T-helper 2 cell (primary cell): Measurements from ENCODE around the gene GPRC5A.
A peak's percentile ranks its signal among the peaks of the same experiment; 100 is the strongest.

Experiments used
- DNase-seq, 5 experiments: peaks; one replicate each; pipeline versions ENCODE4 v3.0.0 to v3.0.0-alpha.2; 2012 to 2022

Gene GPRC5A

DNA sequence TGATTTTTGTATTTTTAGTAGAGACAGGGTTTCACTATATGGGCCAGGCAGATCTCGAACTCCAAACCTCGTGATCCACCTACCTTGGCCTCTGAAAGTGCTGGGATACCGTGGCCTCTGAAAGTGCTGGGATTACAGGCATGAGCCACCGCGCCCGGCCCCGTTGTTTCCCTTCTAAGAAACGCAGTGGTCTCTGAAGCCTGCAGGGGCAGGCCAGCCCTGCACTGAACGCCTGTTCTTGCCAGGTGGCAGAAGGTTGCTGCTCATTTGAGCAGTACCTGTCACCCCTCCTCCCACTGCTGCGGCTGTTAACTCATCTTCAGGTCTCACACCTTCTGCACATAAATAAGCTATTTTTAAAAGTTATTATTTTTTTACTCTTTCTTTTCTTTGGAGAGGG, 24.3 kb downstream of the GPRC5A start:
- DNase-seq, result no peak

- peak; percentile 51 to 82 (median 68) for DNase-seq
Measured at GRCh38 chr12:12916135-12916944, 25.0 kb downstream of the GPRC5A start.

DNA sequence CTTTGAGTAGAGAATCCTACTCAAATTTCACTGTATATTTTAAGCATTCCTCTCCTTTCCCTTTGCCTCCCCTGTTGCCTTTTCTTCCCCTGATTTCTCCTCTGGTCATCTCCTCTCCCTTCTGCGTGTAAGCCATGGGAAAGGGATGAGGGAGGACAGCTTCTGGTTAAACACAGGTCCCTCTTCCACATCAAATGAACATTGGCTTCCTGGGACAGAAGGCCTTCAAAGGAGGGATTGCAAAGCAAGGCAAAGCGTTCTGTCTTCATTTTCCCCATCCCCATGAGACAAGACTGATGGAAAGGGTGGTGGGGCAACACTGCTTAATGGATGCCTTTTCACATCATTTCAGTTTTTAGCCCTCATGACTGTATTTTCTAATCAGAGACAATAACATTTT, 26.2 kb downstream of the GPRC5A start:
- DNase-seq, result no peak

- DNase-seq, result no peak
Measured at GRCh38 chr12:12918781-12919389, 27.5 kb downstream of the GPRC5A start.

- no peak for DNase-seq
Measured at GRCh38 chr12:12919666-12920435, 28.5 kb downstream of the GPRC5A start.

DNA sequence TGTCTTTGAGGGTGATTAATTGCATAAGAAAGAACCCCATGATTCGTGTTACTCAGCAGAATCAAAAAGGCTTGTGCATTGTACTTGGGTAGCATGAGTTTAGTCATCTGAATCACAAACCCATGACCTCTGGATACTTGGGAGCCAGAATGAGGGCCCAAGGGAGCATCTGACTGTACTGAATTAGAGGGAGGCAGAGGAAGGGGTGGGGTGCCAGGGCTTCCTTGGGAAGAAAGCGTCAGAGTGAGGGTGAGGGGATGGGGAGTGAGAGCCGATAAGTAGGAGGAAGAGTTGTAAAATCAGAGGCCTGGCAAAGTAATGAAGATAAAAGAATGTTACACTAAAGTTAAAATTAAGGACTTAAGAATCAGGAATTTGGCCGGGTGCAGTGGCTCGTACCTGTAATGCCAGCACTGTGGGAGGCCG, 30.8 kb downstream of the GPRC5A start:
- DNase-seq, result no peak

- DNase-seq, result no peak
Measured at GRCh38 chr12:12922978-12923377, 31.6 kb downstream of the GPRC5A start.

- no peak for DNase-seq
Measured at GRCh38 chr12:12924169-12924568, 32.8 kb downstream of the GPRC5A start.

DNA sequence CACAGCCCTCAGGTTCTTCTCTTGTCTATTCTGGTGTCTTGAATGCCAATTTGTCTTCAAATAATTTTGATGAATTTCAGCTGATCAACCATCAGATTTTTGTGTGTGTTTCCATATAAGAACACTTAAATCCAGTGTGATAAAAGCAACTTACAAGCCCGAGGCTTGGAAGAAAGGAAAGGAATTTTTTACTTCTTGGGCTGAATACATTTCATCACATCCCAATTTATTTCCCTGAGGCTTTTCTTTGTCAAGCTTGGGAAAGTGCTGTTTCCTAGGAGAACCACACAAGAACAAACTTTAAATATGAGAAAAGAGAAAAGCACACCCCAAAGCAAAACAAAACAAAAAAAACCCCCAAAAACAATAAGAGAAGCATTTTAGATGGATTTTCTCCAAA, 34.0 kb downstream of the GPRC5A start:
- DNase-seq, result no peak

DNA sequence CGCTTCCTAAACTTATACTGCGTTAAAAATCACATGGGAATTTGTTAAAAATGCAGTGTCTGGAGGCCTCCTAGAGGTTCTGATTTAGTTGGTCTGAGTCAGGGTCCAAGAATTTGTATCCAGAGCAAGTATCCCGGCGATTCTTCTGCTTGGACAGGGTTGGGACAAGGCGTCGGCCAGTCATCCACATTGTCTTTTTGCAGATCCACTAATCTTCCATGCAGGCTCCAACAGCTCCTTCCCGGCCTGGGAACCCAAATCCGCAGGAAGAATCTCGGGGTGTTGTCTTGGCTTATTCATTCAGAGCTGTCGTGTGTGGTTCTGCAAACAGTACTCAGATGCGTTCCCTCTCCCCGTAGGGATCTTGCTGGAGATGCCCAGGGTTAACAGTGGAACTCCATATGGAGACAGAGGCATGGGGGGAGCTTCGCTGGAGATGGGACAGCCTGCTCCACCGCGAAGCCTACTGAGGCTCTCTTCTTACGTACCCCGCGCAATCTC, 35.3 kb downstream of the GPRC5A start:
- DNase-seq, result no peak

- peak; percentile 11 to 45 (median 31) for DNase-seq
Measured at GRCh38 chr12:12927211-12928079, 36.1 kb downstream of the GPRC5A start.

- no peak for DNase-seq
Measured at GRCh38 chr12:12929696-12930095, 38.3 kb downstream of the GPRC5A start.

DNA sequence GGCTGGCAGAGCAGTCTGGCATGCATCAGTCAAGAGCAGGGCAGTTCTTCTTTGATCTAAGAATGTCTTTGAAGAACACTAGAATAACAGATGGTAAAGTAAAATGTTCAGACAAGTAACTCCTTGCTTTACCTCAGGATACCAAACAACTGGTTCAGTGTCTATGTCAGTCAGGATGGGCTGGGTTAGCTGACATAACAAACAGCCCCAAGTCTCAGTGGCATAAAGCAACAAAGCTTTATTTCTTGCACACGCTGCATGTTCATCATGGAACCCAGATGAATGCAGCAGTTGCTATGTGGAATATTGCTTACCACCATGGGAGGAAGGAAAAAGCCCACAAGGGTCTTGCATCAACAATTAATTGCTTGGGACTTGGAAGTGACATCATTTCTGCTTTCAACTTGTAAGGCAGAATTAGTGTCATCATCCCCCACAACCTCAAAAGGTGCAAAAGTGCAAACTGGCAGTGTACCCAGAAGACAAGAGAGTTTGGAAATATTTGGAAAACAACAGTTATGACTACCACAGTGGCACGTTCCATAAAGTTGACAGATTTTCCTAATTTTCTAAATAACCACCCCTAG, 39.4 kb downstream of the GPRC5A start:
- no peak for DNase-seq

DNA sequence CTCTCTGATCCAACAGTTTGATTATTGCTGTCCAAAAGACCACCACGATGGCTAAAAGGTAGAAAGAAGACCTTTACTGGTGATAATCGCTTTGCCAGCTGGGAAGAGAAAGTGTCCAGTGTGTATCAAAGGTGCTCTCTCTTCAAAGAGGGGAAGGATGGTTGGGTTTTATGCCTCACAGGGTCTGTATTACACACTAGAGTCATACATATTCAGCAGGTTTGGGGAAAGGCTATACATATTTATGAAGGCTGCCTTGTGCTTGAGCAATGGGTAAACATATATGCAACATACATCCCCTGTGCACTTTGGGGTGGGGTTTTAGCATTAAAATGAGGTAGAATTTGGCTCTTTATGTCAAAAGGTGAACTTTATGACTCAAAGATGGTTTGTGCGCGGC, 42.4 kb downstream of the GPRC5A start:
- no peak for DNase-seq

DNA sequence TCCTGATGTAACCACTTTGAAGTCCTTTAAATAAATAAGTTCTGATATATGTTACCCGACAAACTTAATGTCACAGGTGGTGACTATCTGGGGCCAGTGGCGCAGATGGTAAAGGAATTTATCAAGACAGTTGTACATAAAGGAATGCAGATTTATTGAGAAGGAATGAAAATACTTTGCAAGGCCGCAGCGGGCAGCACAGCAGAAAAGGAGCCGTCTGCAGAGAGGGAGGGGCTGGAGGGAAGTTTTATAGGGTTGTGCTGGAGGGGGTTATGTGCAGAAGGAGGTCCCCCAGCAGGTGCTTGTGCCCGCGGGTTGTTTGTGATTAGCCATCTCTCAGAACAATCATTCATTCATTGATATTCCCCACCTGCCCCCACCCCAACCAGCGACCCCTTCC, 43.2 kb downstream of the GPRC5A start:
- DNase-seq, result no peak

- no peak for DNase-seq
Measured at GRCh38 chr12:12936983-12937491, 45.7 kb downstream of the GPRC5A start.

DNA sequence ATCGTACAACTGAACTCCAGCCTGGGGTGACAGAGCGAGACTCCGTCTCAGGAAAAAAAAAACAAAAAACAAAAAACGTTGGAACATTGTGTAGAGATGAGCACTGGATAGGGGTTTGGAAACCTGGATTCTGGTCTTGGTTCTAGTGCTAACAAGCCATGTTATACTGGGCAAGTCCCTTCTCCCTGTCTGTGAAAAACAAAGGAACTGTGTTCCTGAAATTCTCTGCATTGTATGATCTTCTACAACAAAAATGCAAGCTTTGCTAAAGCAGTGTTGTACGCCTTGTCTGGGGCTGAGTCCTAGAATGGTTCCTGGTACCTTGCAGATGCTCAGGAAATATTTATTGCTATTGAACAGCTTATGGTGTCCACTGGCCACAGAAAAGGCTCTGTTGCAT, 47.2 kb downstream of the GPRC5A start:
- no peak for DNase-seq

DNA sequence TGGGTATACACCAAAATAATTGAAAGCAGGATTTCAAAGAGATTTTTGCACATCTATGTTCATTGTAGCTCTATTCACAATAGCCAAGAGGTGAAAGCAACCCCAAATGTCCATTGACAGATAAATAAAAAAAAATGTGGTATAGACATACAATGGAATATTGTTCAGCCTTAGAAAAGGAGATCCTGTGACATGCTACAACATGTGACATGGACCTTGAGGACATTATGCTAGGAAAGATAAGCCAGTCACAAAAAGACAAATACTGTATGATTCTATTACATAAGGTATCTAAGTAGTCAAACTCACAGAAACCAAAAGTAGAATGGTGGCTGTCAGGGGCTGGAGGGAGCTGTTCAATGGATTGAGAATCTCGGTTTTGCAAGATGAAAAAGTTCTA, 48.5 kb downstream of the GPRC5A start:
- DNase-seq, result no peak

DNA sequence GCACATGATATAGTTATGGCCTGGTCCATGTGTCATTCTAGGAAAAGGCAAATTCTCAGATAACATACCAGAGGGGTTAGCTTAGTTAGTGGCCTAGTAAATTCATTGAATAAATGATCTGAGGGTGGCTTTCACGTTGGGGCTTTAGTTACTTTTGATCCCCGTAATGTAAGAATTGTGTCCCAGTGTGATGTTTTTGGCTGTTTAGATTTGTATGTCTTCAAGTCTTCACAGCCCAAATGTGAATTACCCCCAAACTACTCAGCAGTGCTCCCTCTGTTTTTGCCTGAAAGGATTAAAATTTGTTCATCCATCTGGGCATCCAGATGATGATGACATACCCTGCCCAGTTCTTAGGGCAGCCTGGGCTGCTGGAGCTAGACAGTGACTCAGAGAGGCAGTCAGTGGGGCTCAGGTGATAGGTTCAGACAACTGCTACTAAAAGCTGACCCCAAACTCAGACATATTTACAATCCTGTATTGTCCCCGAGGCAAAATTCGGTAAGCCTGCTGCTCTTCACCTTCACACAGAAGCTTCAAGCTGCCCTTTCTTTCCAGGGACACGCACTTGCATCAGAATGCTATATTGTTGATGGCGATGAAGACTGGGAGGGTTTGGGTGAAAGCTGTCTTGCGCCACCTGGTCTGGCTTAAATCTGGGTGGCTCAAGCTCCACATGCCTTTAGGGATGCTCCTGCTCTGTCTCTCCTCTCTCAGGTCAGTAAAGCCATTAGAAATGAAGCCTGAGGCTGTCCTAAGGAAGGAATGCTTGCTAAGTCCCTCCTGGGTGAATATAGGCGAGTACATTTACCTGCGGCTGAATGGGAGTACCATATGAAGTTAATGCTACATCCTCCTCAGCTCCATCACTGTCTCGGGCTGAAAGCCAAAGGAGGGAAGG, 50.3 kb downstream of the GPRC5A start:
- no peak for DNase-seq

DNA sequence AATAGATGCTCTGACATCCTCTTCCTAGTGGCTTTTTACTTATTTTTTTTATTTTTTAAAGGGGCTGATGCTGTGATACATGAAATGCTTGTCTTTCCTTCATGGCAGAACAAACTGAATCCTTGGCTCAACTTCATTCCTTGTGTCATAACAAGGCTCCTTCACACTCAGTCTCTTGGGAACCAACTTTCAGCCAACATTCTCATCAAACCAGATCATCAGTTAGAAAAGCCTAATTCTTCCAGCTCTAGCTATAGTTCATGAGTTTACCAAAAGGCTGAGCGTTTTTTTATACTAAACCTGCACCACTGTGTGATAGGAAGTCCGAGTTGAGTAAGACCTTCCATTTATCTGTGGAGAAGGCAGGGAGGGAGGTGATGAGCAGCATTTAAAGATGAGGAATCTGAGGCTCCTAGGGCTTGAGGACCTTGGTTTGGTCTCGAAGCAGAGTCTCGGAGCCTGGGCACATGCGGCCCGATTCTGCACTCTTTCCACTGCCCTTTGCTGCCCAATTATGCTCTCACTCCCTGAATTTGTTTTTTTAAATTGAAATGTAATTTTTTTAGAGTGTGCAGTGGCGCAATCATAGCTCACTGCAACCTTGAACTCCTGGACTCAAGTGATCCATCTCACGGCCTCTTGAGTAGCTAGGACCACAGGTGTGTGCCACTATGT, 52.4 kb downstream of the GPRC5A start:
- no peak for DNase-seq
